ENCODE results near the gene SLC2A5. TPM values are rescaled to one million over a fixed set of nuclear protein-coding genes. Genes with fewer than 3 reads are reported as not detected.

Gene SLC2A5
- total RNA-seq, 1 donor from 2014 or later: 8.1 TPM

- Histone ChIP-seq H3K27me3 (no peaks in the 10 kb centered on the region), H3K36me3 (no peaks in the 10 kb centered on the region), H3K27ac (no peak overlapping the region), H3K4me3 (no peak overlapping the region), H3K9me3 (no peaks in the 10 kb centered on the region), H3K4me1 (peaks cover 2% of the 10 kb centered on the region)
- no peak for TF ChIP-seq POLR2A (IDR thresholded peaks at IDR 0.05)
- no peak for TF ChIP-seq POLR2AphosphoS5 (IDR thresholded peaks at IDR 0.05; ENCODE audit: insufficient read depth in 1 of 2, low read depth in 1 of 2)
- no peak for TF ChIP-seq CTCF (IDR thresholded peaks at IDR 0.05)
- intact Hi-C loops (cut with DNase I): no loop called here
- DNase-seq (ENCODE audit: extremely low spot score in 2 of 2): no peak
Measured at GRCh38 chr1:8992936-8993687, 76.3 kb downstream of the SLC2A5 start.

- Histone ChIP-seq H3K9me3 (no peaks in the 10 kb centered on the region), H3K36me3 (no peaks in the 10 kb centered on the region), H3K4me3 (no peak overlapping the region), H3K27me3 (no peaks in the 10 kb centered on the region), H3K4me1 (peaks cover 24% of the 10 kb centered on the region), H3K27ac (no peak overlapping the region)
- intact Hi-C loops (cut with DNase I): loop anchor here (5.0 kb wide), 1 partner anchor 68 kb away; no protein-coding TSS in a partner anchor
- no peak for TF ChIP-seq POLR2AphosphoS5 (IDR thresholded peaks at IDR 0.05; ENCODE audit: insufficient read depth in 1 of 2, low read depth in 1 of 2)
- TF ChIP-seq POLR2A (IDR thresholded peaks at IDR 0.05): no peak
- no peak for TF ChIP-seq CTCF (IDR thresholded peaks at IDR 0.05)
- no peak for DNase-seq (ENCODE audit: extremely low spot score in 2 of 2)
Measured at GRCh38 chr1:8989821-8990220, 79.6 kb downstream of the SLC2A5 start.

- Histone ChIP-seq H3K4me3 (no peak overlapping the region), H3K27ac (no peak overlapping the region), H3K9me3 (no peaks in the 10 kb centered on the region), H3K27me3 (no peaks in the 10 kb centered on the region), H3K4me1 (peaks cover 24% of the 10 kb centered on the region), H3K36me3 (no peaks in the 10 kb centered on the region)
- intact Hi-C loops (cut with DNase I): loop anchor here (5.0 kb wide), 1 partner anchor 67 kb away; no protein-coding TSS in a partner anchor
- DNase-seq (ENCODE audit: extremely low spot score in 2 of 2): no peak
- TF ChIP-seq POLR2AphosphoS5 (IDR thresholded peaks at IDR 0.05; ENCODE audit: insufficient read depth in 1 of 2, low read depth in 1 of 2) (no peak), CTCF (IDR thresholded peaks at IDR 0.05) (no peak), POLR2A (IDR thresholded peaks at IDR 0.05) (no peak)
Measured at GRCh38 chr1:8989061-8989460, 80.4 kb downstream of the SLC2A5 start.

GRCh38 chr1:8988618-8988967 lies 80.8 kb downstream of the SLC2A5 start:
- no peaks in the 10 kb centered on the region for H3K27me3 ChIP-seq
- no peak overlapping the region for H3K4me3 ChIP-seq
- H3K9me3 ChIP-seq: no peaks in the 10 kb centered on the region
- TF ChIP-seq CTCF (IDR thresholded peaks at IDR 0.05): no peak
- no peak for TF ChIP-seq POLR2AphosphoS5 (IDR thresholded peaks at IDR 0.05; ENCODE audit: insufficient read depth in 1 of 2, low read depth in 1 of 2)
- no peak for TF ChIP-seq POLR2A (IDR thresholded peaks at IDR 0.05)
- intact Hi-C loops (cut with DNase I): loop anchor here (5.0 kb wide), 1 partner anchor 66 kb away; no protein-coding TSS in a partner anchor
- no peaks in the 10 kb centered on the region for H3K36me3 ChIP-seq
- H3K4me1 ChIP-seq: peaks cover 24% of the 10 kb centered on the region
- DNase-seq (ENCODE audit: extremely low spot score in 2 of 2): no peak
- H3K27ac ChIP-seq: no peak overlapping the region
